Uterus (tissue), 4 donors: Measurements from ENCODE around the gene SHC2. TPM values are rescaled to one million over a fixed set of nuclear protein-coding genes. Genes with fewer than 3 reads are reported as not detected.
A peak's percentile ranks its signal among the peaks of the same experiment; 100 is the strongest.

ENCODE experiments used
- DNase-seq, 2 donors: peaks; one replicate each; pipeline ENCODE4 v3.0.0-alpha.2; 2019 to 2020
- H3K27ac ChIP-seq, 2 donors: fragments of 200-600 bp; sonication (generic); 1 replicate in 1 of 2; 2 replicates in 1 of 2; pipeline ENCODE4 v1.5.1; 2016 to 2018
- H3K27me3 ChIP-seq, 2 donors: fragments of 200-600 bp; sonication (generic); one replicate each; pipeline ENCODE4 v1.5.1; 2018 to 2019; ENCODE audit warnings: control low read depth in 1 of 2
- H3K36me3 ChIP-seq, 2 donors: fragments of 200-600 bp; sonication (generic); one replicate each; pipeline ENCODE4 v1.5.1; 2019; ENCODE audit warnings: control low read depth in 1 of 2
- H3K4me1 ChIP-seq, 2 donors: fragments of 200-600 bp; sonication (generic); one replicate each; pipeline ENCODE4 v1.5.1; 2018 to 2019; ENCODE audit warnings: control low read depth in 1 of 2
- H3K4me3 ChIP-seq, 2 donors: fragments of 200-600 bp; sonication (generic); 1 replicate in 1 of 2; 2 replicates in 1 of 2; pipeline ENCODE4 v1.5.1; 2018 to 2019; ENCODE audit warnings: mild to moderate bottlenecking in 1 of 2
- H3K9me3 ChIP-seq, 2 donors: fragments of 200-600 bp; sonication (generic); one replicate each; pipeline ENCODE4 v1.5.1; 2019; ENCODE audit warnings: control low read depth in 1 of 2
- CTCF ChIP-seq, 4 experiments: fragments of 200-600 bp in 2 of 4; fragments of 450-650 bp in 2 of 4; sonication (generic) in 2 of 4; IDR thresholded peaks; one replicate each; pipeline ENCODE4 v1.5.1; 2016 to 2019; ENCODE audit warnings: antibody characterized with exemption in 4 of 4, mild to moderate bottlenecking in 2 of 4, moderate library complexity in 1 of 4
- POLR2A ChIP-seq, 2 donors: fragments of 450-650 bp; IDR thresholded peaks; one replicate each; pipeline ENCODE4 v1.6.1; 2016; ENCODE audit warnings: antibody characterized with exemption in 2 of 2, mild to moderate bottlenecking in 1 of 2, moderate library complexity in 1 of 2
- intact Hi-C: fragments of 100-400 bp; cut with DNase I; formaldehyde crosslinking; loops from one replicate; pipeline ENCODE4 v1.15.1; 2023; ENCODE audit warnings: low total_unique reads
- total RNA-seq, 4 donors: library from RNA; depleted of rRNA in 3 of 4; stranded (reverse); fragments of >200 nt in 3 of 4; gene quantifications; one replicate each; pipeline versions ENCODE4 v1.1.0 to v1.2.4, GENCODE V29; 2014 to 2023
- donor health status: DM: yes; HTN: yes; CAD: no.

The SHC2 gene
- total RNA-seq, 4 donors from 2014 or later: 2.9 to 43.6 (median 8.4) TPM

GRCh38 chr19:419721-420515, 40.9 kb downstream of the SHC2 start:
- no peaks in the 10 kb centered on the region for H3K27me3 ChIP-seq
- H3K9me3 ChIP-seq: no peaks in the 10 kb centered on the region
- intact Hi-C loops: no loop called here
- no peak for DNase-seq
- no peak overlapping the region for H3K4me3 ChIP-seq
- no peak for TF ChIP-seq CTCF (IDR thresholded peaks at IDR 0.05)
- no peak for TF ChIP-seq POLR2A (IDR thresholded peaks at IDR 0.05)
- H3K27ac ChIP-seq: no peak overlapping the region
- no peaks in the 10 kb centered on the region for H3K36me3 ChIP-seq
- no peaks in the 10 kb centered on the region for H3K4me1 ChIP-seq

GRCh38 chr19:418761-419671, 41.8 kb downstream of the SHC2 start:
- Histone ChIP-seq H3K27me3 (no peaks in the 10 kb centered on the region), H3K36me3 (no peaks in the 10 kb centered on the region), H3K4me3 (no peak overlapping the region), H3K27ac (peak overlapping the region in 1 of 2 donors; percentile 4), H3K9me3 (no peaks in the 10 kb centered on the region), H3K4me1 (no peaks in the 10 kb centered on the region)
- intact Hi-C loops: no loop called here
- TF ChIP-seq CTCF (IDR thresholded peaks at IDR 0.05) (no peak), POLR2A (IDR thresholded peaks at IDR 0.05) (no peak)
- DNase-seq: peak in 1 of 2 donors; percentile 30

- TF ChIP-seq CTCF (IDR thresholded peaks at IDR 0.05): no peak
- TF ChIP-seq POLR2A (IDR thresholded peaks at IDR 0.05): no peak
- intact Hi-C loops: no loop called here
Observed at GRCh38 chr19:416416-416815, 44.4 kb downstream of the SHC2 start.

GRCh38 chr19:415292-415691, 45.5 kb downstream of the SHC2 start:
- Histone ChIP-seq H3K36me3 (no peaks in the 10 kb centered on the region), H3K4me1 (no peaks in the 10 kb centered on the region), H3K9me3 (no peaks in the 10 kb centered on the region), H3K27ac (no peak overlapping the region), H3K27me3 (no peaks in the 10 kb centered on the region), H3K4me3 (no peak overlapping the region)
- intact Hi-C loops: no loop called here
- no peak for DNase-seq
- TF ChIP-seq CTCF (IDR thresholded peaks at IDR 0.05) (no peak), POLR2A (IDR thresholded peaks at IDR 0.05) (no peak)

More at GRCh38 chr19:416416-416815, 44.4 kb downstream of the SHC2 start:
- no peaks in the 10 kb centered on the region for H3K9me3 ChIP-seq
- no peaks in the 10 kb centered on the region for H3K4me1 ChIP-seq
- H3K4me3 ChIP-seq: no peak overlapping the region
- no peaks in the 10 kb centered on the region for H3K27me3 ChIP-seq
- no peaks in the 10 kb centered on the region for H3K36me3 ChIP-seq
- no peak for DNase-seq
- H3K27ac ChIP-seq: no peak overlapping the region
